H9 (cell line): ENCODE results near the gene FERMT1. TPM values are rescaled to one million over a fixed set of nuclear protein-coding genes. Genes with fewer than 3 reads are reported as not detected.

Experiments
- DNase-seq: peaks from one replicate; pipeline ENCODE4 v3.0.0-alpha.2; 2017
- H2AFZ ChIP-seq: one replicate; pipeline ENCODE4 v1.6.1; 2013; ENCODE audit warnings: mild to moderate bottlenecking, low read length, control low read depth, moderate library complexity
- H2AK5ac ChIP-seq: 2 replicates; pipeline ENCODE4 v1.6.1; 2013; ENCODE audit warnings: low read length, control low read depth, mixed read lengths; ENCODE audit not compliant: insufficient read length
- H2BK120ac ChIP-seq: one replicate; pipeline ENCODE4 v1.6.1; 2013; ENCODE audit warnings: low read depth, mild to moderate bottlenecking, low read length, control low read depth, inconsistent platforms; ENCODE audit not compliant: poor library complexity, severe bottlenecking
- H2BK12ac ChIP-seq: 2 replicates; pipeline ENCODE4 v1.6.1; 2013; ENCODE audit warnings: low read length, control low read depth, mixed read lengths, low read depth; ENCODE audit not compliant: insufficient read length
- H2BK15ac ChIP-seq: 2 replicates; pipeline ENCODE4 v1.6.1; 2013; ENCODE audit warnings: low read depth, low read length, control low read depth
- H2BK20ac ChIP-seq: one replicate; pipeline ENCODE4 v1.6.1; 2013; ENCODE audit warnings: low read depth, mild to moderate bottlenecking, low read length, control low read depth, inconsistent platforms; ENCODE audit not compliant: poor library complexity, severe bottlenecking
- H2BK5ac ChIP-seq: 2 replicates; pipeline ENCODE4 v1.6.1; 2013; ENCODE audit warnings: low read length, control low read depth, mixed read lengths; ENCODE audit not compliant: insufficient read length
- H3K14ac ChIP-seq: 2 replicates; pipeline ENCODE4 v1.6.1; 2013; ENCODE audit warnings: low read length, control low read depth; ENCODE audit not compliant: insufficient read depth
- H3K18ac ChIP-seq: 2 replicates; pipeline ENCODE4 v1.6.1; 2013; ENCODE audit warnings: low read depth, mild to moderate bottlenecking, mixed read lengths, low read length, control low read depth; ENCODE audit not compliant: insufficient read length
- H3K23ac ChIP-seq: 2 replicates; pipeline ENCODE4 v1.6.1; 2013; ENCODE audit warnings: low read length, control low read depth, mixed read lengths, low read depth; ENCODE audit not compliant: insufficient read length
- H3K23me2 ChIP-seq: 2 replicates; pipeline ENCODE4 v1.6.1; 2013; ENCODE audit warnings: low read depth, mild to moderate bottlenecking, mixed read lengths, low read length, control low read depth; ENCODE audit not compliant: insufficient read length, poor library complexity, severe bottlenecking
- H3K27ac ChIP-seq: 2 replicates; pipeline ENCODE4 v1.5.1; 2013; ENCODE audit warnings: low read length, control low read depth, mixed read lengths, low read depth; ENCODE audit not compliant: insufficient read length
- H3K27me3 ChIP-seq: 2 replicates; pipeline ENCODE4 v1.6.1; 2013; ENCODE audit warnings: low read length, control low read depth, inconsistent platforms; ENCODE audit not compliant: insufficient read depth
- H3K4ac ChIP-seq: 2 replicates; pipeline ENCODE4 v1.6.1; 2013; ENCODE audit warnings: low read depth, mild to moderate bottlenecking, control low read depth, inconsistent platforms, low read length, moderate library complexity
- H3K4me1 ChIP-seq: 2 replicates; pipeline ENCODE4 v1.6.1; 2013; ENCODE audit warnings: low read length, control low read depth, inconsistent platforms; ENCODE audit not compliant: insufficient read depth
- H3K4me2 ChIP-seq: 2 replicates; pipeline ENCODE4 v1.6.1; 2013; ENCODE audit warnings: low read length, control low read depth, mixed read lengths; ENCODE audit not compliant: insufficient read length, insufficient read depth
- H3K56ac ChIP-seq: 2 replicates; pipeline ENCODE4 v1.6.1; 2013; ENCODE audit warnings: low read depth, mild to moderate bottlenecking, mixed read lengths, low read length, control low read depth; ENCODE audit not compliant: insufficient read length
- H3K79me1 ChIP-seq: 2 replicates; pipeline ENCODE4 v1.6.1; 2013; ENCODE audit warnings: low read depth, mild to moderate bottlenecking, moderate library complexity, low read length, control low read depth, inconsistent platforms; ENCODE audit not compliant: insufficient read depth, poor library complexity, severe bottlenecking
- H3K79me2 ChIP-seq: 2 replicates; pipeline ENCODE4 v1.6.1; 2013; ENCODE audit warnings: low read length, control low read depth, inconsistent platforms; ENCODE audit not compliant: insufficient read depth
- H3K9ac ChIP-seq: 2 replicates; pipeline ENCODE4 v1.6.1; 2013; ENCODE audit warnings: low read length, control low read depth, mixed read lengths; ENCODE audit not compliant: insufficient read length; ENCODE audit errors: extremely low read depth
- H3K9me3 ChIP-seq: one replicate; pipeline ENCODE4 v1.6.1; 2013; ENCODE audit warnings: low read depth, low read length, inconsistent platforms; ENCODE audit not compliant: control insufficient read depth
- H3T11ph ChIP-seq: one replicate; pipeline ENCODE4 v1.6.1; 2013; ENCODE audit warnings: mild to moderate bottlenecking, low read length, control low read depth, inconsistent platforms
- H4K20me1 ChIP-seq: one replicate; pipeline ENCODE4 v1.6.1; 2013; ENCODE audit not compliant: control insufficient read depth, insufficient read length, insufficient read depth
- H4K5ac ChIP-seq: 2 replicates; pipeline ENCODE4 v1.6.1; 2013; ENCODE audit warnings: low read depth, mild to moderate bottlenecking, mixed read lengths, low read length, control low read depth; ENCODE audit not compliant: insufficient read length
- H4K8ac ChIP-seq: replicated peaks from 2 replicates; pipeline ENCODE4 v1.6.1; 2013; ENCODE audit warnings: low read length, control low read depth, mixed read lengths, low read depth; ENCODE audit not compliant: insufficient read length
- H4K91ac ChIP-seq: 2 replicates; pipeline ENCODE4 v1.6.1; 2013; ENCODE audit warnings: low read depth, mild to moderate bottlenecking, moderate library complexity, mixed read lengths, low read length, control low read depth; ENCODE audit not compliant: insufficient read length
- H3K27ac Mint-ChIP-seq, 3 experiments: 2 replicates in 2 of 3; 3 replicates in 1 of 3; pipeline ENCODE4 v1.8.0; 2020 to 2021; ENCODE audit warnings: mixed read lengths in 3 of 3, mild to moderate bottlenecking in 1 of 3, moderate library complexity in 1 of 3
- H3K27me3 Mint-ChIP-seq: 2 replicates; pipeline ENCODE4 v1.8.0; 2021; ENCODE audit warnings: low read depth, mild to moderate bottlenecking, moderate library complexity, mixed read lengths
- H3K36me3 Mint-ChIP-seq, 3 experiments: 2 replicates in 2 of 3; 3 replicates in 1 of 3; pipeline ENCODE4 v1.8.0; 2020 to 2021; ENCODE audit warnings: low read depth in 3 of 3, mixed read lengths in 3 of 3; ENCODE audit not compliant: insufficient read depth in 1 of 3
- H3K4me1 Mint-ChIP-seq, 2 experiments: 2 replicates each; pipeline ENCODE4 v1.8.0; 2020; ENCODE audit warnings: mixed read lengths in 2 of 2
- H3K4me3 Mint-ChIP-seq, 2 experiments: 2 replicates in 1 of 2; 3 replicates in 1 of 2; pipeline ENCODE4 v1.8.0; 2020 to 2021; ENCODE audit warnings: mild to moderate bottlenecking in 2 of 2, mixed read lengths in 2 of 2, moderate library complexity in 1 of 2
- H3K9me3 Mint-ChIP-seq, 2 experiments: 2 replicates in 1 of 2; 3 replicates in 1 of 2; pipeline ENCODE4 v1.8.0; 2020; ENCODE audit warnings: mild to moderate bottlenecking in 2 of 2, mixed read lengths in 2 of 2, moderate library complexity in 1 of 2
- CTCF ChIP-seq: fragments of 200-600 bp; sonication (generic); conservative IDR thresholded peaks from 3 replicates; pipeline ENCODE4 v1.8.0; 2021; ENCODE audit warnings: antibody characterized with exemption, mild to moderate bottlenecking
- WGBS: extraction: QIAGEN DNeasy Blood & Tissue Kit; methylation state at CpG from one replicate; pipeline ENCODE4 v1.1.7; 2013; ENCODE audit warnings: missing lambda C conversion rate, low lambda C conversion rate, mixed read lengths; ENCODE audit not compliant: insufficient read length; ENCODE audit errors: extremely low coverage; 5-methylcytosine and 5-hydroxymethylcytosine counted together
- total RNA-seq: library from RNA; stranded (reverse); gene quantifications from 2 replicates; pipeline ENCODE4 v1.2.1, GENCODE V29; 2021

Gene FERMT1
- total RNA-seq, 1 experiment from 2014 or later, result 9.6 TPM

GRCh38 chr20:6095409-6095808 is 27.4 kb downstream of the FERMT1 start:
- no peaks in the 10 kb centered on the region for H3K4me1 ChIP-seq
- no CpG with 5 or more reads among the region's 5 CpGs for whole genome bisulfite sequencing
- TF ChIP-seq CTCF, result no peak

More at GRCh38 chr20:6095409-6095808, 27.4 kb downstream of the FERMT1 start:
- Histone ChIP-seq H3K23ac (no peak overlapping the region), H4K5ac (no peak overlapping the region), H3K27me3 (no peaks in the 10 kb centered on the region), H3K9me3 (no peaks in the 10 kb centered on the region), H4K91ac (no peak overlapping the region), H3K9ac (no peak overlapping the region), H4K8ac (no peak overlapping the region), H2BK5ac (no peak overlapping the region), H4K20me1 (no peaks in the 10 kb centered on the region), H3T11ph (no peak overlapping the region), H2BK12ac (no peak overlapping the region), H3K18ac (no peak overlapping the region), H2BK20ac (no peak overlapping the region), H3K4me2 (no peak overlapping the region), H3K56ac (no peak overlapping the region), H2BK120ac (no peak overlapping the region), H2BK15ac (no peak overlapping the region), H3K79me1 (no peaks in the 10 kb centered on the region), H3K23me2 (no peaks in the 10 kb centered on the region), H3K27ac (no peak overlapping the region), H2AFZ (no peak overlapping the region), H2AK5ac (no peak overlapping the region), H3K14ac (no peak overlapping the region), H3K4ac (no peak overlapping the region), H3K79me2 (no peaks in the 10 kb centered on the region)
- no peaks in the 10 kb centered on the region for H3K27me3 Mint-ChIP-seq
- no peak overlapping the region for H3K27ac Mint-ChIP-seq
- no peak for DNase-seq
- H3K36me3 Mint-ChIP-seq, result peaks cover 0 to 2% (median 2%) of the 10 kb centered on the region in 3 experiments; a peak in 3 of 7 replicates
- H3K4me3 Mint-ChIP-seq, result no peak overlapping the region
- no peaks in the 10 kb centered on the region for H3K9me3 Mint-ChIP-seq
- no peaks in the 10 kb centered on the region for H3K4me1 Mint-ChIP-seq
